Dedifferentiated amniotic fluid mesenchymal stem cell (primary cell): ENCODE results near the gene PPP1CC.
"Not testable (repeated sequence)": the region's sequence is repeated elsewhere in the genome, so short reads cannot be mapped to it uniquely, and the experiment has no call there.

Experiments
- DNase-seq: peaks from one replicate; pipeline ENCODE4 v3.0.0-alpha.2; 2016; ENCODE audit errors: extremely low spot score

Gene PPP1CC

GRCh38 chr12:110754101-110754793 lies 11.6 kb upstream of the PPP1CC start:
- no peak for DNase-seq

GRCh38 chr12:110750784-110751461 lies 8.2 kb upstream of the PPP1CC start:
- DNase-seq: no peak

- DNase-seq: no peak
Measured at GRCh38 chr12:110746550-110746949, 3.9 kb upstream of the PPP1CC start.

- no peak for DNase-seq
Measured at GRCh38 chr12:110745542-110746284, 3.0 kb upstream of the PPP1CC start.

GRCh38 chr12:110744601-110745264 lies 2.0 kb upstream of the PPP1CC start:
- DNase-seq: no peak

GRCh38 chr12:110744151-110744571 lies 1.5 kb upstream of the PPP1CC start:
- DNase-seq: no peak

- DNase-seq: no peak
Measured at GRCh38 chr12:110743571-110744093, 941 bp upstream of the PPP1CC start.

GRCh38 chr12:110742096-110742717 lies 484 bp downstream of the PPP1CC start:
- DNase-seq: no peak

- DNase-seq: no peak
Measured at GRCh38 chr12:110741341-110742095, 1.2 kb downstream of the PPP1CC start.

- DNase-seq: no peak
Measured at GRCh38 chr12:110739894-110740293, 2.8 kb downstream of the PPP1CC start.

GRCh38 chr12:110739488-110739887 lies 3.2 kb downstream of the PPP1CC start:
- no peak for DNase-seq

- no peak for DNase-seq
Measured at GRCh38 chr12:110737532-110737931, 5.2 kb downstream of the PPP1CC start.

- not testable (repeated sequence) for DNase-seq
Measured at GRCh38 chr12:110737016-110737415, 5.7 kb downstream of the PPP1CC start.

- no peak for DNase-seq
Measured at GRCh38 chr12:110733900-110734299, 8.8 kb downstream of the PPP1CC start.

GRCh38 chr12:110733089-110733715 lies 9.5 kb downstream of the PPP1CC start:
- DNase-seq: no peak

GRCh38 chr12:110732572-110732971 lies 10.1 kb downstream of the PPP1CC start:
- DNase-seq: no peak

GRCh38 chr12:110731479-110731878 lies 11.2 kb downstream of the PPP1CC start:
- no peak for DNase-seq

GRCh38 chr12:110728628-110729027 lies 14.1 kb downstream of the PPP1CC start:
- DNase-seq: no peak

- DNase-seq: no peak
Measured at GRCh38 chr12:110726708-110727369, 15.9 kb downstream of the PPP1CC start.

- DNase-seq: no peak
Measured at GRCh38 chr12:110726028-110726427, 16.7 kb downstream of the PPP1CC start.
